PC-3 (cell line): ENCODE data around the gene C16orf96.

Experiments
- EZH2phosphoT487 ChIP-seq: fragments of 300-600 bp; sonication (generic); IDR thresholded peaks from 2 replicates; pipeline ENCODE4 v1.6.1; 2018; ENCODE audit warnings: mild to moderate bottlenecking, antibody characterized with exemption, low read length, borderline replicate concordance
- TF ChIP-seq, protein P1 (sequence below): fragments of 300-600 bp; sonication (generic); conservative IDR thresholded peaks from 2 replicates; pipeline ENCODE4 v1.5.1; 2017; ENCODE audit warnings: antibody characterized with exemption, low read depth, mild to moderate bottlenecking, low read length

DNA sequence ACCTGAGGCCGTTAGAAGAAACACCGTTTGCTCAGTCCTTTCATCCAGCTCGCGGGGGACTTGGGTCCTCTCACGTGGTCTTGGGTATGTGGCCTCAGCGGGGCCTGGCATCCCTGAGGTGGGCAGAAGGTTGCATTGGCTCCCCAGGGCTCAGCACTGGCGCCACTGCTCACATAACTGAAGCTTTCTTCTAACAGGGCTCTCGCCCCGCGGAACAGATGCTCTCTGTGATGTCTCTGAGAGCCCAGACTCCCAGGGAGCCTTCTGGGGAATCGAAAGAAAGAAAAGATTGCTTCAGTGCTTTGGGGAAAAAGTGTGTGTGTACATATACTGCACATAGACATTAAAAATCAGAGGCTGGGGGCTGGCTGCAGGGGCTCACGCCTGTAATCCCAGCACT, 78.6 kb downstream of the C16orf96 start:
- TF ChIP-seq, protein P1, sequence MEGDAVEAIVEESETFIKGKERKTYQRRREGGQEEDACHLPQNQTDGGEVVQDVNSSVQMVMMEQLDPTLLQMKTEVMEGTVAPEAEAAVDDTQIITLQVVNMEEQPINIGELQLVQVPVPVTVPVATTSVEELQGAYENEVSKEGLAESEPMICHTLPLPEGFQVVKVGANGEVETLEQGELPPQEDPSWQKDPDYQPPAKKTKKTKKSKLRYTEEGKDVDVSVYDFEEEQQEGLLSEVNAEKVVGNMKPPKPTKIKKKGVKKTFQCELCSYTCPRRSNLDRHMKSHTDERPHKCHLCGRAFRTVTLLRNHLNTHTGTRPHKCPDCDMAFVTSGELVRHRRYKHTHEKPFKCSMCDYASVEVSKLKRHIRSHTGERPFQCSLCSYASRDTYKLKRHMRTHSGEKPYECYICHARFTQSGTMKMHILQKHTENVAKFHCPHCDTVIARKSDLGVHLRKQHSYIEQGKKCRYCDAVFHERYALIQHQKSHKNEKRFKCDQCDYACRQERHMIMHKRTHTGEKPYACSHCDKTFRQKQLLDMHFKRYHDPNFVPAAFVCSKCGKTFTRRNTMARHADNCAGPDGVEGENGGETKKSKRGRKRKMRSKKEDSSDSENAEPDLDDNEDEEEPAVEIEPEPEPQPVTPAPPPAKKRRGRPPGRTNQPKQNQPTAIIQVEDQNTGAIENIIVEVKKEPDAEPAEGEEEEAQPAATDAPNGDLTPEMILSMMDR, result no peak
- no peak for TF ChIP-seq EZH2phosphoT487
